D341Med (cell line): ENCODE measurements around the gene SH3D21.

Experiments used
- DNase-seq: peaks from one replicate; pipeline ENCODE4 v3.0.0; 2012; ENCODE audit warnings: low spot score

The SH3D21 gene

DNA sequence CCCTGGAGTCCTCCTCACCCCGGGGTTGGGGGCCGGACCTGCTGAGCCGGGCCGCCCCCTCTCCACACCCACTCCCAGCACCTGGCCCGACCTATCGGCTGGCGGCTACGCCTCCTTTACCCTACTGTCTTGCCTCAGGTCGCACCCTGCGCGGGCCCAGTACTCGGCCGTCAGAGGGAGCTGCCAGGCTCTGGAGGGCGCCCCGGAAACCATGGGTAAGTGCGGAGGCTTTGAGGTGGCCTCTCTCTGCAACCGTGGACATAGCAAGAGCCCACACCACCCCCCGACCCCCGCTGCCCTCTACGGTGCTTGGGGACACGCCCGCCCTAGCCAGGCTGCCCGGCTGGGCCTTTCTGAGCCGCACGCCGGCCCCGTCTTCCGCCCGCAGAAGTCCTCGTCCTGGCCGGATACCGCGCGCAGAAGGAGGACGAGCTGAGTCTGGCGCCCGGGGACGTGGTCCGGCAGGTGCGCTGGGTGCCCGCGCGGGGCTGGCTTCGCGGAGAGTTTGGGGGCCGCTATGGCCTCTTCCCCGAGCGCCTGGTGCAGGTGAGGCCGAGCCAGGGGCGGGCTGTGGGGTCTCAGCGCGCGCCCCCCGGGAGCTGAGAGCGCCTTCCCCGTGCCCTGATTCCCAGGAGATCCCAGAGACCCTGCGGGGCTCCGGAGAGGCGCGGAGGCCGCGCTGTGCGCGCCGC is at the start of gene SH3D21:
Gene SH3D21 (plus strand): TSS at position 159 of the 692 bp plus-strand sequence. CDS start 53 bp downstream, at position 212.
- peak; percentile 53 for DNase-seq

DNA sequence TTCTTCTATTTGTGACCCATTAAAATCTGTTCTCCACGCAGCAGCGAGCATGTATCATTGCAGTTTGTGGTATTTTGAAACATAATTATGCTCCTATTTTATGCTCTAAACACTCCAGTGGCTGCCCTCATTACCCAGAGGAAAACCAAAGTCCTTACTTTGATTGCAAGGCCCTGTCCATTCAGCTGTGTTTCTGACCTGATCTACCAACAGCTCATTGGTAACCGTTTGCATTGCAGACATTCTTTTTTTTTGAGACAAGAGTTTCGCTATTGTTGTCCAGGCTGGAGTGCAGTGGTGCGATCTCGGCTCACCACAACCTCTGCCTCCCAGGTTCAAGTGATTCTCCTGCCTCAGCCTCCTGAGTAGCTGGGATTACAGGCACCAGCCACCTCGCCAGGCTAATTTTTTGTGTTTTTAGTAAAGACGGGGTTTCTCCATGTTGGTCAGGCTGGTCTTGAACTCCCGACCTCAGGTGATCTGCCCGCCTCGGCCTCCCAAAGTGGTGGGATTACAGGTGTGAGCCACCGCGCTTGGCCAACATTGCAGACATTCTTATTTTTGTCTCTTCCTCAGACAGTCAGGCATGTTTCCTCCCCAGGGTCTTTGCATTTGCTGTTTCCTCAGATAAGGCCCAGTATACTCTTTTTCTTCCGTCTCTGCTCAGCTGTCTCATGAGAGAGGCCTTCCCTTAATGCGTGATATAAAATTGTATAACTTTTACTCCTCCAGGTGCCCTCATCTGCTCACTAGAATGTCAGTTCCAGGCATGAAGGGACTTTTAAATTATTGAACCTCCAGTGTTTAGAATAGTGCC is 49.4 kb upstream of the SH3D21 start:
- no peak for DNase-seq

DNA sequence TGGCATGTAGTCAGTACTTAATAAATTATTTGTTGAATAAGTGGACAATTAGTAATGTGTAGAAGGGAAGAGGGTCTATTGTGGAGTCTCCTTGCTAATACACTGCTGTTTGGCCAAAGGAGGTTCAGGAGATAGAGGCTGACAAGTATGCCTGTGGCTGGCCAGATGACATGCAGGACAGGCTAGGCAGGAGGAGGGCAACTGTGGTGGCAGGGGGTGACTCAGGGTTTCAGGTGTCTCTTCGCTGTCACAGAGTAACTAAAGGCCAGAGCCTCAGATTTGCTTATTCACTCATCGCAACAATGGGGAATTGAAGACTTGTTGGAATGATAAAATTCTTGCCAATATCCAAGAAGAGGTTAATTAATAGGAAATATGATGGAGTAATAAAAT is 48.8 kb upstream of the SH3D21 start:
- no peak for DNase-seq

DNA sequence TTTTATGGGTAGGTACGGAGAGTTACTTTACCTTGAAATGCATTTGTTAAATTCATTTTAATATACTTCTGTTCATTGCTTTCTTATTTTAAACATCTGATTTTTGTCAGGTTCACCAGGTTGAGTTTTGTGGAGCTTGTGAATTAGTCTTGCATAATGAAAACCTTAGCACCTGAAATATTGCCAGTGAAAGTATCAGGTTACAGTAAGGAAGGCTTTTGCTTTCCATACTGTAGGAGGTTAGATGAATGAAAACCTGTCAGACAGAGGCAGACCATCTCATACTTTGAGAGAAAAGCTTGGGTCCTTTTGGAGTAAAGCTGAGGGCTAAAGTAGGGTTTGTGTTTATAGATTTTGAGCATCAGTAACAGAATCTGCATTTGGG is 47.2 kb upstream of the SH3D21 start:
- no peak for DNase-seq

DNA sequence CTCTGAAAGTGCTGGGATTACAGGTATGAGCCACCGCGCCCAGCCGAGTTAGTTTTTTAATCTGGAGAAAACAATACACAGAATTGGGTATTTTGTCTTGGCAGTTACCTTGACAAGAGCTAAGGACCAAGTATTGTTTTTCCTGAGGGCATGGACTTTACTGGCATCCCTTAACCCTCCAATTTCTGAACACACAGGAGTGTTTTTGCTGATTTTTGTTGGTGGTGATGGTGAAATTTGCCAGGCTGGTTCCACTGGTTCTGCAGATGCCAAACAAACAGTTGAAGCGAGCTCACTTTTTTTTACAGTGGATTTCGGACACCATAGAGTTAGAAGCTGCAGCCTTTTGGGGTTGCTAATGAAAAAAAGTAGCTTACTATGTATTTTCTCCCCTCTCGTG is 37.2 kb upstream of the SH3D21 start:
- DNase-seq, result no peak

DNA sequence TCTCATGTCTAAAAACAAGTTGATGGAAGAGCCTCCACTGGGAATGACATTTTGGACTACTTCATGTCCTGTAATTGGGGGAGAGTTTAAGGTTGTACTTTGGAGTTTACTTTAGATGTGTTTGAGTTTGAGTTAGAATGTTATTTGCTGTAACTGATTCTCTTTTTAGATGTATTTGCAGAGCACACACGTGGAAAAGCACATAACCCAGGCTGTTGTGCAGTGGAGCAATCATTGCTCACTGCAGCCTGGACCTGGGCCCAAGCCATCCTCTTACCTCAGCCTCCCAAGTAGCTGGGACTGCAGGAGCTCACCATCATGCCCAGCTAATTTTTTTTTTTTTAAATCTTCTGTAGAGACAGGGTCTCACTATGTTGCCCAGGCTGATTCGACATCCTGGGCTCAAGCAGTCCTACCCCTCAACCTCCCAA is 36.7 kb upstream of the SH3D21 start:
- DNase-seq, result no peak

DNA sequence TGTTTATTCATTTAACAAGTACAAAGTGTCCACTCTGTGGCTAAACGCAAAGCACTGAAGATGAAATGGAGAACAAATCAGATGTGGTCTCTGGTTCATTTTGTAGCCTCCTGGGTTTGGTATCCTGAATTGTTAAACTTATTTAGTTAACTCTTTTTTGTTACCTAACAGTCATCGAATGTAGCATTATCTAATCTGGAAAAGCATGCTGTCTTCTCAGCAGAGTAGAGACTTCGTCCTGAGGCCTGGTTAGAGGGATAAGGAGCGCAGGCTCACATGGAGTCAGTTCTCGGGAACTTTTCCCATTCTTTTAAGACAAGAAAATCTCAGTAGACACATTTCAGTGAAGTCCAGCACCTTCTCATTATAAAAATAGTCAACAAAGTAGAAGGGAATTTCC is 33.1 kb upstream of the SH3D21 start:
- DNase-seq, result no peak

DNA sequence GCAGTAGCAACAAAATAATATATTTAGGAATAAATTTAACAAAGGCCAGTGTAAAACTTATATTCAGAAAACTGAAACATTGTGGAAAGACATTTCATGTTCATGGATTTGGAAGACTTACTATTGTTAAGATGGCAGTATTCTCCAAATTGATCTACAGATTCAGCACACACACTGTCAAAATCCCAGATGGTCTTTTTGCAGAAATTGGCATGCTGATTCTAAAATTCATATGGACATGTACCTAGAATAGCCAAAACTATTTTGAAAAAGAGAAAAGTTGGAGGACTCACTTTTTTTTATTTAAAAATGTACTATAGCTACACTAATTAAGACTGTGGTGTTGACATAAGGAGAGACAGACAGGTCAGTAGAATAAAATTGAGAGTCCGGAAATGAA is 32.0 kb upstream of the SH3D21 start:
- DNase-seq, result no peak

DNA sequence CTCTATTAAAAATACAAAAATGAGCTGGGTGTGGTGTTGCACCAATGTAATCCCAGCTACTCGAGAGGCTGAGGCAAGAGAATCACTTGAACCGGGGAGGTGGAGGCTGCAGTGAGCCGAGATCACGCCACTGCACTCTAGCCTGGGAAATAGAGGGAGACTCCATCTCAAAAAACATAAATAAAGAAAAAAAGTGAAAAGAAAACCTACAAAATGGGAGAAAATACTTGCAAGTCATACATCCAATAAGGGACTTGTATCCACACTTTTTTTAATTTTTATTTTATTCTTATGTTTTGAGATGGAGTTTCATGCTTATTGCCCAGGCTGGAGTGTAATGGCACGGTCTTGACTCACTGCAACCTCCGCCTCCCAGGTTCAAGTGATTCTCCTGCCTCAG is 29.5 kb upstream of the SH3D21 start:
- no peak for DNase-seq

DNA sequence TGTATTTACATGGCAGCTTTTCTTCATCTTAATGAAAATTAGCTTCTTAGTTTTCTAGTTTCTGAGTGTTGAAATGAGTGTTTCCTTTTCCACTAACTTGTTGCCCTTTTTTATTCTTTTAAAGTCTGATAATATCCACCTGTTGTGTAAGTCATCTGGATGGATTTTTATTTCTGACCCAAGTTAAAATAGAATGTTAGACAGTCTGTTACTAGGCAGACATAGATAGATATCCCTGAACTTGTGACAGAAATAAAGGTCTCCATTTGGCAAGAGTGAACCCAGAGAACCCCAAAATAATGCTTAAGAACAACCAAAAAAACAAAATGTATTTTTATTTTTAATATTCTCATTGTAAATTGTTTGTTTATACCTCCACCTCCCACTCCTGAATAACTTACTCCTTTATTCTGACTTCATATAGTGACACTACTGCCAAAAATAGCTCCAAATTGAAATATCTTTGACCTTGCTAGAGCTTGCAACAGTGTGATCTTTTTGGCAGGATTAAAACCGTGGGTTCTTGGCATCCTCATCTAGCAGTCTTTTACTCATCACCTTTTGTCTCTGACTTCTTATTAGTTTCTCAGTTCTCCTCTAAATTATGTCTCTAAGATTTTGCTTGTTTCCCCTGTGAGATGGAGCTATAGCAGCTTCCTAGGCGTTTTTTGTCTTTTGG is 26.9 kb upstream of the SH3D21 start:
- no peak for DNase-seq

DNA sequence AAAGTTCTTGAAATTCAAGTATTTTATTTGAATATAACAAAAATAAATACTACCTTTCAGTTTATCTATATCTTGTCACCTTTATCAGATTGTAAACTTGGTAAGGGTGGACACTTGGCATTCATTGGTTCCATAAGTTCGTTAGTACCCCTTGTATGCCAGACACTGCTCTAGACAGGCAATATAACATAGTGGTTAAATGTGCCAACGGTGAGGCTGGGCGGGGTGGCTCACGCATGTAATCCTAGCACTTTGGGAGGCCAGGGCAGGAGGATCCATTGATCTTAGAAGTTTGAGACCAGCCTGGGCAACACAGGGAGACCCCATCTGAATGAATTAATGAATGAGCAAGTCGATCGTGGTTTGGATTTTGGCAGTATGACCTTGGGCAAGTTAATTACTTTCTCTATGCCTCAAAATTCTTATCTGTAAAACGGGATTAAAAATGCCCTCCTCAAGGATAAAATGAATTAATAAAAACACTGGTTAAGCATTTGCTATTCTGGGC is 26.3 kb upstream of the SH3D21 start:
- DNase-seq, result no peak

DNA sequence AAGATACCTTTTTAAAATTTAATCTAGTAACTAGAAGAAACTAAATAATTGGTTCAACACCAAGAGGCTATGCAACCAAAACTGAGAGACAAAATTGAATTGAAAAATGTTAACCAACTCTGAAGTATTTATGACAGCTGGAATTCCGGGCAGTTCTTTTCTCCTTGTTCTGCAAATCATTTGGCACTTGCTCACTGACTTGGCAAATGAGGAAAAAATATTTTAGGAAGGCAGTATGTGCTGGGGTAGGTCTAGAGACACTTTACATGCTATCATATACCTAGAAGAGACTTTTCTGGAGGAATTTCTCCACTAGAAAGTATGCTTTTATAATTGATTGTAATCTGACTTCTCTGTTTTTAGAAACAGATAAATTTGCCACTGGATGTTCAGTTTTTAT is 22.1 kb upstream of the SH3D21 start:
- no peak for DNase-seq

DNA sequence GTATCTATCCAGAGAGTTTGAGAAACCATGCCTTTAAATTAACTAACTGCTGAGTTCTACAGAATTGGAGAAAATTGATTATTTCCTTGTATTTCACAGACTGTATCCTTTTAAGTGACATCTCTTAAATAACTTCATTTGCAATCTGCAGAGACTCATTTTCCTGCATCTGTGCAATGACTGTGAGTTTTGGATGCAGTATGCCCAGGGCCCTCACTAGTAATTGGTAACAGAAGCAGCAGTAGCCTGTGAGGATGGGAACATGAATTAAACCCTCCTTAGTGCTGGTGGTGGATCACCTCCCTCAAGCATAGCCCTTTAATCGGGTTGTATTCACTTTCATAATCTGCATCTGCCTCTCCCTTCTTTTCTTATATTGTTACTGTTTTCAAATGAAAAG is 21.7 kb upstream of the SH3D21 start:
- no peak for DNase-seq

DNA sequence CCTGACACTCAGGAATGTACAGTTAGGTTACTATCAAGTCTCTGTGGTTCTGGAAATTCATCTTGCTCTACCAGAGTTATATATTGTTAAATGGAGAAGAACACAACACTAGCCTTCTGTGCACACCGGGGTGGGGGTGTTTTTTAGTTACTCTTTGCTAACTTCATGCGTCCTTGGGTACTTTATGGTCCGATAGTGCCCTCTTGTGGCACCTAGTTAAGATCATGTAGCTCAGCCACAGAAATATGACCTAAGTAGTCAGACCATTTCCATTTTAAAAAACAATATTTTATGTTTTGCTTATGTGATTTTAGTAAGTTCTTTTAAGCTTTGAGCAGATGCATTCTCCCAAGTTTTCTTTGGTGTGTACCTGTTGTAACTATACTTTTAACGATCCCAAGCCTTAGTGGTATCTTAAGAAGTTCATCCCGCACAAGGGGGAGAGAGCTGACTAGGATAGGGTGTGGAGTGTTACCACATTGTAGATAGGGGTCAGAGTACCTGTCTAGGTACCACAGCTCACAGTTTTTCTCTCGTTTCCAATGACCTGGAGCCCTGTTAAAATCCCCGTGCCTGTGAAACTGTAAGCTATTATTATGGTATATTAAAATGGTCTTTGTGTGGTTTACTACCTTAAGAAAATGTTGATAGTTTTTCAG is 20.6 kb upstream of the SH3D21 start:
- peak; percentile 70 for DNase-seq

DNA sequence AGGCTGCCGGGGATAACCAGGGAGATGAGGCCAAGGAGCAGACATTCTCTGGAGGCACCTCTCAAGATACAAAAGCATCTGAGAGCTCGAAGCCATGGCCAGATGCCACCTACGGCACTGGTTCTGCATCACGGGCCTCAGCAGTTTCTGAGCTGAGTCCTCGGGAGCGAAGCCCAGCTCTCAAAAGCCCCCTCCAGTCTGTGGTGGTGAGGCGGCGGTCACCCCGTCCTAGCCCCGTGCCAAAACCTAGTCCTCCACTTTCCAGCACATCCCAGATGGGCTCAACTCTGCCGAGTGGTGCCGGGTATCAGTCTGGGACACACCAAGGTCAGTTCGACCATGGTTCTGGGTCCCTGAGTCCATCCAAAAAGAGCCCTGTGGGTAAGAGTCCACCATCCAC is 19.4 kb upstream of the SH3D21 start:
- DNase-seq, result no peak

DNA sequence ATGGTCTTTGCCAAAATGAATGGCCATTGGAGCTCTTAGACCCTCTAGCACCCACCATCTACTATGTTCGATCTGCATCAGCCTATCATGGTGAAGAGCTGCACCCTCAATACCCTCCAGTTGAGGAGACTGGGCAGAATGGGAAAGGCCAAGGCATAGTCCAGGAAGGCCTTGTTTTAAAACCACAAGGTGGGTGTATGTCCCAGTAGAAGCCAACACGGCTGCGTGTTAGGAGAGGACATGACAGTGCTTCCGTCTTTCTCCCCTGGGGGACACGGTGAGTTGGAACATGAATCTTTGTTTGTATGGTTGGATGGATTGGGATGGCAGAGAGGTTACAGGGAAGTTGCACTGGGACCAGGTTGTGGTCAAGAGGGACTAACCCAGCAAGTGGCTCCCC is 18.6 kb upstream of the SH3D21 start:
- DNase-seq, result no peak

DNA sequence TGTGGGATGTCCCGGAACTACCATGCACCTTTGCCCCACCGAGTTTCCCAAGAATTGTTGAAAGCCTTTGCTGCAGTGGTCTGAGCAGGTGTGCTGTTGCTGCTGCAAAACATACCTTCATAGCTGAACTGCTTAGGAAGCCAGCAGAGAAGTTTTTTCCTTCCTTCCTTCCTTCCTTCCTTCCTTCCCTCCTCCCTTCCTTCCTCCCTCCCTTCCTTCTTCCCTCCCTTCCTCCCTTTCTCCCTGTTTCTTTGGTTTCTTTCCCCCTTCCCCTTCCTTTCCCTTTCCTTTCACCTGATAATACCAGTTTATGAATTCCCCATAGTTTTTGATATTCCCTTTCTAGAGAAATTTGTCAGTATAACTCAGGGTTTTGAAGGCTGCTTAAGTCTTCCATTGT is 10.8 kb upstream of the SH3D21 start:
- DNase-seq, result no peak

DNA sequence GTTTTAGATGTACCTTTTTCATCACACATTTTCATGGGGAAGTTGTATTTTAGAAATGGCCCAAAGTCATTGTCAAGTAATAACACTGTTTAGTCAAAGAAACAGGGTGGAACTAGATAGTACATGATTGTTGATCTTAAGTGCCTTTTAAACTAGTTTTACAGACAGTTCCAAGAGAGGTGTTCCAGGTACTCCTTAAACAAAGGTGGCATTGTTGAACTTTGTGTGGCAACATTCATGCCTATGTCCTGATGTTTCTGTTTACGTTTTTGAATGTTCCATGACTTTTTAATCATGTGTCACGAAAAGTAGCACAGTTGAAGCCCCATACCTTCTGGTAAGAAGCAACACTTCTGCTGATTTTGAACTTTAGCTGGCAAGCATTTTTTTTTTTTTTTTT is 9.1 kb upstream of the SH3D21 start:
- DNase-seq, result no peak

DNA sequence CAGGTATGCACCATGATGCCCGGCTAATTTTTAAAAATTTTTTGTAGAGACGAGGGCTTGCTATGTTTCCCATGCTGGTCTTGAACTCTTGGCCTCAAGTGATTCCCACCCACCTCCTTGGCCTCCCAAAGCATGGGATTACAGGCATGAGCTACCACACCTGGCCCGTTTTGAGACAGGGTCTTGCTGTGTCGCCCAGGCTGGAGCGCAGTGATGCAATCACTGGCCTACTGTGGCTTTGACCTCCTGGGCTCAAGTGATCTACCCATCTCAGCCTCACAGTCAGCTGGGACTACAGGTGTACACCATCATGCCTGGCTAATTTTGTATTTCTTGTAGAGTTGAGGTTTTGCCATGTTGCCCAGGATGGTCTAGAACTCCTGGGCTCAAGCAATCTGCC is 7.5 kb upstream of the SH3D21 start:
- DNase-seq, result no peak

DNA sequence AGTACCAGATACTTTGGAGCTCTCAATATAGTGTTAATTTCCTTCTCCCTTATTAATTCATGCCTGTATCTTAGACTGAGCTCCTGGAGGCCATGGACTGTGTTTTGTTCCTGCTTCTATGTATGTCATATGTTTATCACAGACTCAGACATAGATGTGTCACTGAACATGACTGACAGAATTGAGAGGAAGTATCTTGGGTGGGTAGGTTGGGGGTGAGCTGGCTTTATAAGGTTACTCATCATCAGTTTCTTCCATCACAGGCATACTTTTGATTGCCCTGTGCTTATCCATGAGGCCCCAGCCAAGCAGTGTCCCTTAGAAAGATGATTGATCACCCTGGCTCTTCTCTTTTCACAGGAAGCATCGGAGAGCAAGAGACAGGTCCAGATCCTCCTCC is 5.6 kb upstream of the SH3D21 start:
- no peak for DNase-seq

DNA sequence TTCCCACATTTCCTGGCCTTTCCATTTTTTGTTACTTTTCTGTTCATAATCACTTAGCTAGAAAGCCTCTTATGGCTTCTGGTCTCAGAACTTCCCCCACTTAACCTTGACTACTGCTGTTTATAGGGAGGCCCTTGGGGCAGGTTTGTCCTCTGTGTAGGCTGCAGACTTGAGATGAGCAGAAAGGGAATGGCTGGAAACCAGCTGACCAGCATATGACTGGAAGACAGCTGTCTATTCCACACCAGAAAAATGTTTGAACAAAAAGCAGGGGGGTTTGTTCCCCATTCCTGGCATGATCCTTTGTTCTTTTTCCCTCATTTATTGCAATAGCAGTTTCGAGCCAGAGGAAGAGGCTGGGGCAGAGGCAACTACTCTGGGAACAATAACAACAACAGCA is 4.9 kb upstream of the SH3D21 start:
- no peak for DNase-seq

DNA sequence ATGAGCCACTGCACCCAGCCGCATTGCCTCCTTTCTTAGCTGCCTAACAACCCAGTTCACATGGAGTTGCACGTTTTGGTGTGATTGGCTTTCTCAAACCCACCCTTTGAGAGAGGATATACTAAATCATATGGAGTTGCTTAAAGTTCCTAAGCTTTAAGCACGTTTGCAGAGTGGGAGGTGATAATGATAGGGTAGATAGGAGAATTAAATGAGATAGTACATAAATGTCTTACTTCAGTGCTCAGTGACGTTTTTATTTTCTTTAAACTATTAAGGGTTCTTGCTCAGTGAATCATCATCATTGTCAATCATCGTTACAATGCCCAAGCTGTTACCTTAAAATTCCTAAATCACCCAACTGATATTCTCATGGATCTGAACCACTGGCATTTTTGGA is 2.9 kb upstream of the SH3D21 start:
- no peak for DNase-seq
